ENCODE measurements around the gene TNFRSF4. TPM values are rescaled to one million over a fixed set of nuclear protein-coding genes. Genes with fewer than 3 reads are reported as not detected.

The TNFRSF4 gene
- polyA plus RNA-seq, 2 of the 4 experiments (the other 2 are of a cell fraction): not detected

DNA sequence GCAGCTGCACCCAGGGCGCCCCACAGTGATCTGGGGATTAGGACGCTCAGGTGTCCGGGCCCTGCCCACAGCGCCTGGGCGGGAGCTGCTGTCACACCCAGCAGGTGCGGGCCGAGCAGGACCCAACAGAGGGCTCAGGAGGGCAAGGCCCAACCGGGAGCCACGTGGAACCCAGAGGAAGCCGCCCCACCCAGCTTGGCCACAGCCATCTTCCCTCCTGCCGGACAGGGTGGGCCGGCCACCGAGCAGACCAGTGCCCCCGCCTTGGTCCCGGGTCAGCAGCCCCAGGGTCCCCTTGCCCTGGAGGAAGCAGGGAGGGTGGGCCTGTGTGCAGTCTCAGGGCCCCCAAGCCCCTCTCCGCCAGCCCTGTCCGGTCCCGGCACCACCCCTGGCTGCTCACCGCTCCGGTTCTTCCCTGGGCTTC is 46.5 kb downstream of the TNFRSF4 start:
- ATAC-seq (no peak), FAIRE-seq (no peak), DNase-seq (ENCODE audit: low read depth in 1 of 2, low spot score in 1 of 2) (no peak)
- no peak for TF ChIP-seq CBX2 (IDR thresholded peaks at IDR 0.05; ENCODE audit: borderline replicate concordance, low read depth)
- TF ChIP-seq HDAC2 (IDR thresholded peaks at IDR 0.05): no peak
- no peak for TF ChIP-seq RCOR1 (IDR thresholded peaks at IDR 0.05; ENCODE audit: low read depth, low read length)
- no peak for TF ChIP-seq EP300 (IDR thresholded peaks at IDR 0.05)
- no peak for TF ChIP-seq ZNF302 (CRISPR knock-in tag; IDR thresholded peaks at IDR 0.05)
- TF ChIP-seq FOXS1 (CRISPR knock-in tag; IDR thresholded peaks at IDR 0.05): no peak
- TF ChIP-seq, protein P1, sequence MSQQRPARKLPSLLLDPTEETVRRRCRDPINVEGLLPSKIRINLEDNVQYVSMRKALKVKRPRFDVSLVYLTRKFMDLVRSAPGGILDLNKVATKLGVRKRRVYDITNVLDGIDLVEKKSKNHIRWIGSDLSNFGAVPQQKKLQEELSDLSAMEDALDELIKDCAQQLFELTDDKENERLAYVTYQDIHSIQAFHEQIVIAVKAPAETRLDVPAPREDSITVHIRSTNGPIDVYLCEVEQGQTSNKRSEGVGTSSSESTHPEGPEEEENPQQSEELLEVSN (IDR thresholded peaks at IDR 0.05; ENCODE audit: borderline replicate concordance, low read depth): no peak
- TF ChIP-seq CBX8 (IDR thresholded peaks at IDR 0.05): no peak
- TF ChIP-seq JUNB (IDR thresholded peaks at IDR 0.05): no peak
- no peak for TF ChIP-seq POLR2AphosphoS2 (conservative IDR thresholded peaks at IDR 0.05; ENCODE audit: low read length)
- TF ChIP-seq, protein P2, sequence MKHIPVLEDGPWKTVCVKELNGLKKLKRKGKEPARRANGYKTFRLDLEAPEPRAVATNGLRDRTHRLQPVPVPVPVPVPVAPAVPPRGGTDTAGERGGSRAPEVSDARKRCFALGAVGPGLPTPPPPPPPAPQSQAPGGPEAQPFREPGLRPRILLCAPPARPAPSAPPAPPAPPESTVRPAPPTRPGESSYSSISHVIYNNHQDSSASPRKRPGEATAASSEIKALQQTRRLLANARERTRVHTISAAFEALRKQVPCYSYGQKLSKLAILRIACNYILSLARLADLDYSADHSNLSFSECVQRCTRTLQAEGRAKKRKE (CRISPR knock-in tag; IDR thresholded peaks at IDR 0.05; ENCODE audit: low read depth): no peak
- TF ChIP-seq MAFK (IDR thresholded peaks at IDR 0.05; ENCODE audit: partially characterized antibody): no peak
- no peak for TF ChIP-seq NPAS2 (CRISPR knock-in tag; IDR thresholded peaks at IDR 0.05; ENCODE audit: borderline replicate concordance)
- no peak for TF ChIP-seq ZC3H11A (IDR thresholded peaks at IDR 0.05)
- no peak for TF ChIP-seq GATA3 (IDR thresholded peaks at IDR 0.05; ENCODE audit: borderline replicate concordance)
- Histone ChIP-seq H3K27ac (no peak overlapping the region), H3K9me3 (no peaks in the 10 kb centered on the region), H3K4me1 (peaks cover 14% of the 10 kb centered on the region; the same call in 2 of the 3 replicates), H3K4me2 (no peak overlapping the region), H3K4me3 (no peak overlapping the region)
- WGBS (ENCODE audit: missing lambda C conversion rate): 96% methylated on average over 6 of the region's 20 CpGs
- CTCF ChIA-PET: no interaction called here
- POLR2A ChIA-PET: interaction anchor here (1.0 kb wide), 1 partner anchor 10 kb away, joined by 3 read pairs; no protein-coding TSS in a partner anchor

GRCh38 chr1:1166642-1167397 is 47.1 kb downstream of the TNFRSF4 start:
- no peak for FAIRE-seq
- Histone ChIP-seq H3K4me3 (no peak overlapping the region), H3K4me1 (peaks cover 14% of the 10 kb centered on the region; the same call in 2 of the 3 replicates), H3K27ac (no peak overlapping the region; a peak in 1 of 6 replicates), H3K4me2 (no peak overlapping the region), H3K9me3 (no peaks in the 10 kb centered on the region)
- no peak for ATAC-seq
- WGBS (ENCODE audit: missing lambda C conversion rate): 100% methylated on average over 2 of the region's 44 CpGs
- POLR2A ChIA-PET: interaction anchor here (1.0 kb wide), 1 partner anchor 9 kb away, joined by 3 read pairs; no protein-coding TSS in a partner anchor
- no peak for DNase-seq (ENCODE audit: low read depth in 1 of 2, low spot score in 1 of 2)
- CTCF ChIA-PET: no interaction called here
- TF ChIP-seq SREBF2 (IDR thresholded peaks at IDR 0.05) (no peak), EP300 (IDR thresholded peaks at IDR 0.05) (no peak), KDM1A (IDR thresholded peaks at IDR 0.05; ENCODE audit: low read depth) (no peak), CHD4 (IDR thresholded peaks at IDR 0.05; ENCODE audit: borderline replicate concordance) (no peak), CHD2 (IDR thresholded peaks at IDR 0.05; ENCODE audit: low read length, partially characterized antibody) (no peak), RFX5 (IDR thresholded peaks at IDR 0.05) (no peak), JUN (IDR thresholded peaks at IDR 0.05) (no peak), ELK1 (IDR thresholded peaks at IDR 0.05; ENCODE audit: low read depth, low read length) (no peak), HOXB13 (CRISPR knock-in tag; IDR thresholded peaks at IDR 0.05; ENCODE audit: low read depth) (no peak), NFE2L2 (conservative IDR thresholded peaks at IDR 0.05; ENCODE audit: low read length) (no peak), HOXA7 (CRISPR knock-in tag; IDR thresholded peaks at IDR 0.05) (no peak), CBX8 (IDR thresholded peaks at IDR 0.05) (no peak), ESRRA (IDR thresholded peaks at IDR 0.05; ENCODE audit: borderline replicate concordance, low read length) (no peak), REST (IDR thresholded peaks at IDR 0.05) (no peak)
- TF ChIP-seq, protein P3, sequence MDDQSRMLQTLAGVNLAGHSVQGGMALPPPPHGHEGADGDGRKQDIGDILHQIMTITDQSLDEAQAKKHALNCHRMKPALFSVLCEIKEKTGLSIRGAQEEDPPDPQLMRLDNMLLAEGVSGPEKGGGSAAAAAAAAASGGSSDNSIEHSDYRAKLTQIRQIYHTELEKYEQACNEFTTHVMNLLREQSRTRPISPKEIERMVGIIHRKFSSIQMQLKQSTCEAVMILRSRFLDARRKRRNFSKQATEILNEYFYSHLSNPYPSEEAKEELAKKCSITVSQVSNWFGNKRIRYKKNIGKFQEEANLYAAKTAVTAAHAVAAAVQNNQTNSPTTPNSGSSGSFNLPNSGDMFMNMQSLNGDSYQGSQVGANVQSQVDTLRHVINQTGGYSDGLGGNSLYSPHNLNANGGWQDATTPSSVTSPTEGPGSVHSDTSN (IDR thresholded peaks at IDR 0.05): no peak
- TF ChIP-seq, protein P4, sequence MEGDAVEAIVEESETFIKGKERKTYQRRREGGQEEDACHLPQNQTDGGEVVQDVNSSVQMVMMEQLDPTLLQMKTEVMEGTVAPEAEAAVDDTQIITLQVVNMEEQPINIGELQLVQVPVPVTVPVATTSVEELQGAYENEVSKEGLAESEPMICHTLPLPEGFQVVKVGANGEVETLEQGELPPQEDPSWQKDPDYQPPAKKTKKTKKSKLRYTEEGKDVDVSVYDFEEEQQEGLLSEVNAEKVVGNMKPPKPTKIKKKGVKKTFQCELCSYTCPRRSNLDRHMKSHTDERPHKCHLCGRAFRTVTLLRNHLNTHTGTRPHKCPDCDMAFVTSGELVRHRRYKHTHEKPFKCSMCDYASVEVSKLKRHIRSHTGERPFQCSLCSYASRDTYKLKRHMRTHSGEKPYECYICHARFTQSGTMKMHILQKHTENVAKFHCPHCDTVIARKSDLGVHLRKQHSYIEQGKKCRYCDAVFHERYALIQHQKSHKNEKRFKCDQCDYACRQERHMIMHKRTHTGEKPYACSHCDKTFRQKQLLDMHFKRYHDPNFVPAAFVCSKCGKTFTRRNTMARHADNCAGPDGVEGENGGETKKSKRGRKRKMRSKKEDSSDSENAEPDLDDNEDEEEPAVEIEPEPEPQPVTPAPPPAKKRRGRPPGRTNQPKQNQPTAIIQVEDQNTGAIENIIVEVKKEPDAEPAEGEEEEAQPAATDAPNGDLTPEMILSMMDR (IDR thresholded peaks at IDR 0.05): no peak

Data from A549 (cell line).